CD14-positive monocyte (primary cell): ENCODE data around the gene GLB1L2. TPM values are rescaled to one million over a fixed set of nuclear protein-coding genes. Genes with fewer than 3 reads are reported as not detected.

Experiments
- DNase-seq, 3 donors: peaks; one replicate each; pipeline ENCODE4 v3.0.0-alpha.2; 2011 to 2022
- H2AFZ ChIP-seq: 2 replicates; pipeline ENCODE4 v1.6.0; 2012; ENCODE audit warnings: mild to moderate bottlenecking, low read depth, low read length, inconsistent platforms; ENCODE audit not compliant: insufficient read depth, poor library complexity, severe bottlenecking
- H3K27ac ChIP-seq, 2 donors: 1 replicate in 1 of 2; 2 replicates in 1 of 2; pipeline ENCODE4 v1.5.1; 2012 to 2013; ENCODE audit warnings: low read length in 2 of 2, control low read depth in 1 of 2, inconsistent platforms in 1 of 2, low read depth in 1 of 2, mild to moderate bottlenecking in 1 of 2
- H3K27me3 ChIP-seq, 2 donors: one replicate each; pipeline versions ENCODE4 v1.6.0 to v1.6.1; 2011 to 2013; ENCODE audit warnings: low read length in 2 of 2; ENCODE audit not compliant: control insufficient read depth in 2 of 2, insufficient read depth in 2 of 2
- H3K36me3 ChIP-seq, 2 donors: replicated peaks in 1 of 2; 1 replicate in 1 of 2; 2 replicates in 1 of 2; pipeline versions ENCODE4 v1.5.1 to v1.6.1; 2012 to 2013; ENCODE audit warnings: low read length in 2 of 2, control low read depth in 1 of 2, inconsistent platforms in 1 of 2, mild to moderate bottlenecking in 1 of 2; ENCODE audit not compliant: insufficient read depth in 2 of 2, control insufficient read depth in 1 of 2
- H3K4me1 ChIP-seq, 2 donors: 1 replicate in 1 of 2; 2 replicates in 1 of 2; pipeline versions ENCODE4 v1.5.1 to v1.6.1; 2012 to 2013; ENCODE audit warnings: low read length in 2 of 2, control low read depth in 1 of 2, inconsistent platforms in 1 of 2, mild to moderate bottlenecking in 1 of 2, moderate library complexity in 1 of 2; ENCODE audit not compliant: insufficient read depth in 2 of 2, control insufficient read depth in 1 of 2
- H3K4me2 ChIP-seq: replicated peaks from 2 replicates; pipeline ENCODE3; 2012; ENCODE audit warnings: low read length, moderate library complexity, mild to moderate bottlenecking; ENCODE audit not compliant: poor library complexity, severe bottlenecking; ENCODE audit errors: extremely low read depth
- H3K4me3 ChIP-seq, 3 experiments: fragments of 200-600 bp in 1 of 3; sonication (generic) in 1 of 3; replicated peaks in 1 of 3; 1 replicate in 2 of 3; 2 replicates in 1 of 3; pipeline ENCODE4 v1.5.1; 2011 to 2013; ENCODE audit warnings: low read length in 3 of 3, mild to moderate bottlenecking in 3 of 3, control low read depth in 2 of 3, low read depth in 2 of 3, inconsistent platforms in 1 of 3, moderate library complexity in 1 of 3
- H3K79me2 ChIP-seq: 2 replicates; pipeline ENCODE4 v1.6.0; 2012; ENCODE audit warnings: mild to moderate bottlenecking, control low read depth, inconsistent platforms, low read length, moderate library complexity; ENCODE audit not compliant: insufficient read depth
- H3K9ac ChIP-seq: 2 replicates; pipeline ENCODE4 v1.6.0; 2017; ENCODE audit warnings: low read length, mild to moderate bottlenecking; ENCODE audit not compliant: insufficient read depth, poor library complexity, severe bottlenecking
- H3K9me3 ChIP-seq, 2 donors: replicated peaks in 1 of 2; 1 replicate in 1 of 2; 2 replicates in 1 of 2; pipeline versions ENCODE4 v1.5.1 to v1.6.1; 2012 to 2013; ENCODE audit warnings: low read length in 2 of 2, control low read depth in 1 of 2; ENCODE audit not compliant: control insufficient read depth in 1 of 2, insufficient read depth in 1 of 2
- H4K20me1 ChIP-seq: 2 replicates; pipeline ENCODE4 v1.6.0; 2012; ENCODE audit warnings: mild to moderate bottlenecking, low read length, control low read depth, moderate library complexity; ENCODE audit not compliant: insufficient read depth
- H3K27ac Mint-ChIP-seq, 7 donors: one replicate each; pipeline ENCODE4 v1.8.0; 2020; ENCODE audit warnings: mild to moderate bottlenecking in 7 of 7, mixed read lengths in 7 of 7, moderate library complexity in 6 of 7, inconsistent platforms in 2 of 7
- H3K27me3 Mint-ChIP-seq, 3 donors: one replicate each; pipeline ENCODE4 v1.8.0; 2021 to 2022; ENCODE audit warnings: low read depth in 3 of 3, mild to moderate bottlenecking in 3 of 3, mixed read lengths in 3 of 3, moderate library complexity in 3 of 3, inconsistent platforms in 1 of 3
- H3K36me3 Mint-ChIP-seq, 2 donors: one replicate each; pipeline ENCODE4 v1.8.0; 2020; ENCODE audit warnings: mixed read lengths in 2 of 2, inconsistent platforms in 1 of 2, mild to moderate bottlenecking in 1 of 2
- H3K4me1 Mint-ChIP-seq: one replicate; pipeline ENCODE4 v1.8.0; 2020; ENCODE audit warnings: mild to moderate bottlenecking, mixed read lengths
- H3K4me3 Mint-ChIP-seq, 2 donors: one replicate each; pipeline ENCODE4 v1.8.0; 2020; ENCODE audit warnings: mild to moderate bottlenecking in 2 of 2, mixed read lengths in 2 of 2, moderate library complexity in 1 of 2
- H3K9me3 Mint-ChIP-seq, 7 donors: one replicate each; pipeline ENCODE4 v1.8.0; 2020 to 2022; ENCODE audit warnings: mixed read lengths in 7 of 7, mild to moderate bottlenecking in 6 of 7, moderate library complexity in 6 of 7, inconsistent platforms in 2 of 7
- CTCF ChIP-seq: fragments of 200-600 bp; IDR thresholded peaks from one replicate; pipeline ENCODE4 v1.8.0; 2022; ENCODE audit warnings: antibody characterized with exemption, mild to moderate bottlenecking
- WGBS: methylation state at CpG from one replicate; pipeline ENCODE4 v1.1.5; 2013; ENCODE audit warnings: missing lambda C conversion rate; ENCODE audit not compliant: insufficient coverage; 5-methylcytosine and 5-hydroxymethylcytosine counted together
- intact Hi-C, 2 donors: fragments of 100-400 bp; cut with micrococcal nuclease; formaldehyde crosslinking; loops; one replicate each; pipeline versions ENCODE4 v1.15.0 to v1.15.1; 2023
- polyA plus RNA-seq, 3 donors: library from polyadenylated mRNA; depleted of rRNA in 1 of 3; unstranded in 2 of 3; stranded (reverse) in 1 of 3; fragments of 300-500 nt in 2 of 3; fragments of >200 nt in 1 of 3; fragmentation: Illumina TruSeq in 2 of 3; gene quantifications; 1 replicate in 2 of 3; 2 replicates in 1 of 3; pipeline ENCODE4 v1.2.3, GENCODE V29; 2012 to 2021

Gene GLB1L2
- polyA plus RNA-seq, 3 donors, result not detected

- Mint-ChIP-seq H3K4me1 (no peaks in the 10 kb centered on the region), H3K9me3 (peaks cover 0 to 3% (median 0%) of the 10 kb centered on the region in 7 donors), H3K4me3 (no peak overlapping the region), H3K27ac (no peak overlapping the region), H3K27me3 (peaks cover 13 to 23% (median 16%) of the 10 kb centered on the region in 3 donors), H3K36me3 (no peaks in the 10 kb centered on the region)
- H3K79me2 ChIP-seq, result no peaks in the 10 kb centered on the region
- no peaks in the 10 kb centered on the region for H3K4me1 ChIP-seq
- H2AFZ ChIP-seq, result no peak overlapping the region
- no peak for DNase-seq
- no peak overlapping the region for H3K4me3 ChIP-seq
- H3K9me3 ChIP-seq, result no peaks in the 10 kb centered on the region
- peaks cover 4 to 14% of the 10 kb centered on the region in 2 donors for H3K27me3 ChIP-seq
- TF ChIP-seq CTCF, result no peak
- no peak overlapping the region for H3K27ac ChIP-seq
- H4K20me1 ChIP-seq, result no peaks in the 10 kb centered on the region
- no peak overlapping the region for H3K9ac ChIP-seq
- no peak overlapping the region for H3K4me2 ChIP-seq
- no peaks in the 10 kb centered on the region for H3K36me3 ChIP-seq
- WGBS, result 78% methylated on average over 7 of the region's 9 CpGs
- intact Hi-C loops, result no loop called here
These were observed 74.1 kb downstream of the GLB1L2 start for GRCh38 chr11:134405841-134406240.

GRCh38 chr11:134406264-134407185, 74.7 kb downstream of the GLB1L2 start:
- intact Hi-C loops, result no loop called here
- Mint-ChIP-seq H3K4me3 (no peak overlapping the region), H3K9me3 (peaks cover 0 to 6% (median 0%) of the 10 kb centered on the region in 7 donors), H3K4me1 (peaks cover 2% of the 10 kb centered on the region), H3K27ac (no peak overlapping the region), H3K27me3 (peaks cover 20 to 30% (median 23%) of the 10 kb centered on the region in 3 donors), H3K36me3 (no peaks in the 10 kb centered on the region)
- no peak overlapping the region for H3K4me2 ChIP-seq
- no peaks in the 10 kb centered on the region for H3K79me2 ChIP-seq
- H3K4me3 ChIP-seq, result no peak overlapping the region
- H2AFZ ChIP-seq, result no peak overlapping the region
- no peaks in the 10 kb centered on the region for H3K9me3 ChIP-seq
- no peak overlapping the region for H3K27ac ChIP-seq
- H3K27me3 ChIP-seq, result peaks cover 11 to 20% of the 10 kb centered on the region in 2 donors
- H3K9ac ChIP-seq, result no peak overlapping the region
- no peak for TF ChIP-seq CTCF
- WGBS, result 82% methylated on average over 5 of the region's 11 CpGs
- no peak for DNase-seq
- H3K36me3 ChIP-seq, result no peaks in the 10 kb centered on the region
- no peaks in the 10 kb centered on the region for H4K20me1 ChIP-seq
- no peaks in the 10 kb centered on the region for H3K4me1 ChIP-seq
